HUES64 (cell line): ENCODE results near the gene DYSF.

Experiments used
- H3K27ac ChIP-seq: 2 replicates; pipeline ENCODE4 v1.7.0; 2013; ENCODE audit warnings: low read depth, low read length, inconsistent platforms
- H3K27me3 ChIP-seq: 2 replicates; pipeline ENCODE4 v1.6.1; 2013; ENCODE audit warnings: mild to moderate bottlenecking, low read length; ENCODE audit not compliant: insufficient read depth
- H3K36me3 ChIP-seq: 2 replicates; pipeline ENCODE4 v1.6.1; 2013; ENCODE audit warnings: mild to moderate bottlenecking, low read length; ENCODE audit not compliant: insufficient read depth
- H3K4me1 ChIP-seq: 2 replicates; pipeline ENCODE4 v1.6.1; 2013; ENCODE audit warnings: mild to moderate bottlenecking, low read length, moderate library complexity; ENCODE audit not compliant: insufficient read depth
- H3K4me3 ChIP-seq: 2 replicates; pipeline ENCODE4 v1.5.1; 2013; ENCODE audit warnings: mild to moderate bottlenecking, low read length, moderate library complexity
- H3K9ac ChIP-seq: 2 replicates; pipeline ENCODE4 v1.6.1; 2013; ENCODE audit warnings: mild to moderate bottlenecking, low read depth, low read length
- H3K9me3 ChIP-seq: 2 replicates; pipeline ENCODE4 v1.6.1; 2013; ENCODE audit warnings: low read depth, low read length; ENCODE audit not compliant: insufficient read depth
- WGBS: fragments of 150-250, 120-280 bp; methylation state at CpG from one replicate; pipeline ENCODE4 v1.1.7; 2013; ENCODE audit warnings: missing lambda C conversion rate; 5-methylcytosine and 5-hydroxymethylcytosine counted together

Gene DYSF

DNA sequence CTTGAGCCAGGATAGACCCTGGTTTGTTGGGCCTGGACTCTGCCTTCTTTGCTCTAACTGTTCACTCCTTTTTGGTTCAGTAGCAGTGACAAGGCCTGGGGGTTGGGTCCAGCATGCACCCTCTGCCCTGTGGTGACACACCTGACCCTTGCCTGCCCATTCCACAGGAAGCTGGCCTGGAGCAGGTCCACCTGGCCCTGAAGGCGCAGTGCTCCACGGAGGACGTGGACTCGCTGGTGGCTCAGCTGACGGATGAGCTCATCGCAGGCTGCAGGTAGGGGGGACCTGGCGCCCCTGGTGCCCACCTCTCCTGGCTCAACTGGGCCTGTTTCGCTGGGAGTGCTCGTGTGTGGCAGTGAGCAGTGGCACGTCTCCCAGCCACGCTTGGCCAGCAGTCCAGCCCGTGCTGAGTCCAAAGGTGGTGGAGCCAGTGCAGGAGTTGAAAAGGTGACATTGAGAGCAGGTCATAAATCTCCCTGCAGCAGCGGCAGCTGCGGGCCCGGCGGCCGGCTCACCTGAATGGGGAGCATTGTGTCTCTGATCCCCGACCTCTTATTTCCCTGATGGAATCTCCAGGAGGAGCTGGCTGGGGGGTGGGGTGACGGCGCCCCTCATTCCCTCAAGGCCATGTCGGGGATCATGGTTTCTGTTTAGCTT is 102.6 kb downstream of the DYSF start:
- Histone ChIP-seq H3K36me3 (no peaks in the 10 kb centered on the region), H3K27ac (no peak overlapping the region), H3K4me1 (no peaks in the 10 kb centered on the region), H3K4me3 (no peak overlapping the region), H3K27me3 (no peaks in the 10 kb centered on the region), H3K9me3 (no peaks in the 10 kb centered on the region), H3K9ac (no peak overlapping the region)
- WGBS: 95% methylated on average over 21 of the region's 21 CpGs

DNA sequence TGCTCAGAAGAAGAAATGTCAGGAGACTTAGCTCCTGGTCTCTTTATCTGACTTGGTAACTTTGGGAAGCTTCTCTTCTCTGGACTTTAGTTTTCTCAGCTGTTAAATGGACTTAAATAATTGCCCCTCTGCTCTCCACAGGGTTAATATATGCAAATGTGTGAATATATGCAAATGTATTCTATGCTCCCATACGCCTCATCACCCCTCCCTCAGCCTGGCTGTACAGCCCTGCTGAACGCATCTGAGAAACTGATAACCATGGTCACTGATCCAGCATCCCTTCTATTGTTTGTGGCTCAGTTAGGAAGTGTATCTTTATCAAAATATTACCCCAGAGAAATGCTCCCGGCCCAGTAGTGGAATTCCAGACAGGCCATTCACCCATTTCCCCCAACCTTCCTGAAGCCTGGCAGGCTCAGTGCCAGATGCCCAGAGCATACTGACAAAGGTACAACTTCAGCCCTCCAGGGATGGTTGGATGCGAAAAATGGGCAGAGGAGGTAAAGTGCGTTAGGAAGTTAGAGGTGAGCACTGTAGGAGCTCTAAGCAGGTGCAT is 103.4 kb downstream of the DYSF start:
- Histone ChIP-seq H3K4me1 (no peaks in the 10 kb centered on the region), H3K9ac (no peak overlapping the region), H3K27ac (no peak overlapping the region), H3K36me3 (no peaks in the 10 kb centered on the region), H3K9me3 (no peaks in the 10 kb centered on the region), H3K27me3 (no peaks in the 10 kb centered on the region), H3K4me3 (no peak overlapping the region)
- WGBS: 87% methylated on average over 4 of the region's 5 CpGs

DNA sequence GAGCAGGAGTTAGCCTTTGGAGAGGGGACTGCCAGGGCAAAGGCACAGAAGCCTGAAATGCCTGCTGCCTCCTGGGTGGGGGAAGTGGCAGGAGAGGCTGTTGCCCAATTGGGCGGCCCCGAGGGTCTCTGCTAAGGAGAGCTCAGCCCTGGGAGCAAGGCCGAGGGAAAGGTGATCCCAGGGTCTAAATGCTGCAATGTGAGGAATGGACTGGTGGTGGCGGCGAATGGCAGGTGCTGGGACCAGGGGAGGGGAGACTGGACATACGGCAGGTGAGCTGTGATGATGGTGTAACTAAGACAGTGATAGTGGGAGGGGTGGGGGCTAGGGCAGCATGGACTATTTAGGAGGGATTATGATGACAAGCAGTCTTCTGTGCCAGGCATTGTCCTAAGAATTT is 104.0 kb downstream of the DYSF start:
- Histone ChIP-seq H3K4me1 (no peaks in the 10 kb centered on the region), H3K36me3 (no peaks in the 10 kb centered on the region), H3K9ac (no peak overlapping the region), H3K9me3 (no peaks in the 10 kb centered on the region), H3K4me3 (no peak overlapping the region), H3K27me3 (no peaks in the 10 kb centered on the region), H3K27ac (no peak overlapping the region)
- WGBS: 86% methylated on average over 6 of the region's 6 CpGs

DNA sequence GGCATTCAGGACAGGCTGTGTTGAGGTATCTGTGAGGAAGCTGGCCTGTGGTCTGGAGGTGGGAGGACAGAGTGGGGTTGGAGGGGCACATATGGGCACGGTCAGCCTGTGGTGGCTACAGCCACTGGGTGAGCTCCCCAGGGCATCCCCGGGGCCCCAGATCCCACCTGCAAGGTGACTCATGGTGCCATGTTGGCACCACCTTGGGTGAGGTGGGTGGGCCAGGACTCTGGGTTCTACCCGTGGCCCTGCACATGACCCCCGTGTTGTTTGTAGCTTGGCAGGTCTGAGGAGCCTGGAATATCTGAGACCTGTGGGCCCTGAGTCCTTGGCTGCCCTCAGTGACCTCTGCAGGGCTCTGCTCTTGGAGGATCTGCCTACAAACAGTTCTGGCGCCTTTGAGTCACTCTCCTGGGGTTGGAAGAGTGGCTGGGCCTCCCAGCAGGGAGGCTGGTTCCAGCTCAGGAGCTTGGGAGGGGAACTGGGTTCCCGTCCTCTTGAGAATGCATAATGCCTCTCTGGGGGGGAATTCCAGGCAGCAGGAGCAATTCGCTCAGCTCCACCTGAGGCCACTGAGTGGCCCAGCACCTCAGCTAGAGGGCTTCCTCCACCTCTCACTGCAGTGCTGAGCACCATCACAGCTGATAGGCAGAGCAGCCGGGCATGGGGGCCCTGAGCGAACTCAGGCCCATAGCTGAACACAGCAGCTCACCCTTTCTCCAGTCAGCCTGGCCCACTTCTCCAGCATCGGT is 105.1 kb downstream of the DYSF start:
- Histone ChIP-seq H3K9ac (no peak overlapping the region), H3K27ac (no peak overlapping the region), H3K4me3 (no peak overlapping the region), H3K27me3 (no peaks in the 10 kb centered on the region), H3K4me1 (no peaks in the 10 kb centered on the region), H3K36me3 (no peaks in the 10 kb centered on the region), H3K9me3 (no peaks in the 10 kb centered on the region)
- 82% methylated on average over 10 of the region's 10 CpGs for WGBS

DNA sequence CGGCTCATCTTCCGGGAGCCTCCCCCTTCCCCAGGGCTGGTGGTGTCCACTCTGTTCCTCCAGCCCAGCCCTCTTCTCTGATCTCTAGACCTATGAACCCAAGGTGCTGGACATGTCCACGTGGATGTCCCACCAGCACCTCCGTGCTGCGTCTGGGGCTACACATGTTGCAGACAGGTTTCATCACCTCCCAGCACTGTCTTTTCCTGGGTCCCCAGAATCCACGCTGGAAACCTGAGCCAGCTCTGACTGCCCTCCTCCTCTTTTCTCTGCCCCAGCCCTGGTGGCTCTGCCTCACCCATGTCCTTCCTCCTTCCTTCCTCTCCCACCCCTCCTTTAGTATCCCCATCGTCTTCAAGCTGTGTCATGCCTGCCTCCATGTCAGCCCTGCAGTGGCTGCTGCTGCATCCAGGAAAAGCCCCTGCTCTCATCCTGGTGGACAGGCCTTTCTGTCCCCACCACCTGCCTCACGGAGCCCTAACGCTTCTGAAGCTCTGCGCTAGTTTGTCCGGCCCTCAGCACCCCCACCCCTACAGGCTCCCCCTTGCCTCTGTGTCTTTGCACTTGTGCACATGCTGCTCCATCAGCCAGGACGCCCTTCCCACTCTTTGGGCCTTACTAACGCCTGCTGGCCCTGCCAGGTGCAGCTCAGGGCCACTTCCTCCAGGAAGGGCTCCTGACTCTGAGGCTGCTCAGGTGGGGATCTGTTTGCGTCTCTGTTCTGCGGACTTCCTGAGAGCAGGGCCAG is 105.9 kb downstream of the DYSF start:
- Histone ChIP-seq H3K36me3 (no peaks in the 10 kb centered on the region), H3K4me3 (no peak overlapping the region), H3K9me3 (no peaks in the 10 kb centered on the region), H3K27ac (no peak overlapping the region), H3K27me3 (no peaks in the 10 kb centered on the region), H3K9ac (no peak overlapping the region), H3K4me1 (no peaks in the 10 kb centered on the region)
- WGBS: 93% methylated on average over 15 of the region's 15 CpGs

DNA sequence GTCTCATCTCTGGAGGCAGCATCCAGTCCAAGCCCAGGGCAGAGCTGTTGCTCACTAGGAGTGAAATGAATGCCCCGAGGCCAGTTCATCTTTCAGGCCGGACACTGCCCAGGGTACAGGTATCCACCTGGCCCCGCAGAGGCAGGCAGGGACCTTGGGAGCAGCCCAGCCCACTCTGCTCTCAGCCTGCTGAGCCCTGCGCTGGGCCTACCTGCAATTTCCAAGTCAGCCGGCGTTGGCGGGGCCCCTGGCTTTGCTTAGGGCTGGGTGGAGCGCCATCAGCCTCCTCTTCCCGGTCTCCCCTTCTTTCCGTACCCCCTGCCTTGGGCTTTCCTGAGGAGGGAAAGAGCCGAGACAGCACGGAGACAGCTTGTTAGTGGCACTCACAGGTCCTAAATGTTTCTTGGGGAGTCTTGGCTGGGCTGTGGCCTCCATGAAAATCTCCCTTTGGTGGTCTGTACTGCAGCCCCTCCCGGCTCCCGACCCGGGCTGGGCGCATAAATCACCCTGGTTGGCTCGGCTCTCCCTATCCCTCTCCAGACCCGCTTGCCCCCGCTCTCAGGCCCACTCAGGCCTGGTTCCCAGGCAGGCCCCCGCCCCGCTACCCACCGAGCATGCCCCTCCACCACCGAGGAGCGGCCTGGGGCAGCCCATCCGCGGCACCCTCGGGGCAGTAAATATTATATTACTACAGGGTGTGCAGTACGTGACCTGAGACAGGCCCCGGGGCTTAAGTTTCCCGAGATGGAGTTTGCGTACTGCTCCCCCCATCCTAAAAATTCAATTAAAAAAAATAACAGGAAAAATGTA is 106.7 kb downstream of the DYSF start:
- Histone ChIP-seq H3K9me3 (no peaks in the 10 kb centered on the region), H3K9ac (no peak overlapping the region), H3K4me1 (no peaks in the 10 kb centered on the region), H3K27me3 (no peaks in the 10 kb centered on the region), H3K27ac (no peak overlapping the region), H3K36me3 (no peaks in the 10 kb centered on the region), H3K4me3 (no peak overlapping the region)
- 87% methylated on average over 31 of the region's 31 CpGs for WGBS

DNA sequence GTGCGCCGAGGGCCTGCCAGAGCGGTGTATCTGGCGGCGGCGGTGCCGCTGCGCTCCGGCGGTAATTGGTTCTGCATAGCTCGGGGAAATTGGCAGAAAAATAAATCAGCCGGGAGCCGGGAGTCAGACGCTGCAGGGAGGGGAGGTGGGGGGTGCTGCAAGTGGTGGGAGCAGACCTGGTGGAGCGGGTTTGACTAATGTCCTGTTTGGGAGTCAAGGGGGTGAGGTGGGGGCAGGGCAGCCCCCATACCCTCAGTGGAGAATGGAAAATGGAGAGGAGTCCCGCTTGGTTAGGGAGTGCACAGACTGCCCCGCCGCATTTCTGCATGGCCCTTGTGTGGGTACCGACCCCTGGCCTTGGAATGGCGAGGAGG is 107.3 kb downstream of the DYSF start:
- no peak overlapping the region for H3K9ac ChIP-seq
- H3K27ac ChIP-seq: no peak overlapping the region
- no peak overlapping the region for H3K4me3 ChIP-seq
- no peaks in the 10 kb centered on the region for H3K36me3 ChIP-seq
- H3K9me3 ChIP-seq: no peaks in the 10 kb centered on the region
- 91% methylated on average over 20 of the region's 20 CpGs for WGBS
- no peaks in the 10 kb centered on the region for H3K27me3 ChIP-seq
- no peaks in the 10 kb centered on the region for H3K4me1 ChIP-seq

DNA sequence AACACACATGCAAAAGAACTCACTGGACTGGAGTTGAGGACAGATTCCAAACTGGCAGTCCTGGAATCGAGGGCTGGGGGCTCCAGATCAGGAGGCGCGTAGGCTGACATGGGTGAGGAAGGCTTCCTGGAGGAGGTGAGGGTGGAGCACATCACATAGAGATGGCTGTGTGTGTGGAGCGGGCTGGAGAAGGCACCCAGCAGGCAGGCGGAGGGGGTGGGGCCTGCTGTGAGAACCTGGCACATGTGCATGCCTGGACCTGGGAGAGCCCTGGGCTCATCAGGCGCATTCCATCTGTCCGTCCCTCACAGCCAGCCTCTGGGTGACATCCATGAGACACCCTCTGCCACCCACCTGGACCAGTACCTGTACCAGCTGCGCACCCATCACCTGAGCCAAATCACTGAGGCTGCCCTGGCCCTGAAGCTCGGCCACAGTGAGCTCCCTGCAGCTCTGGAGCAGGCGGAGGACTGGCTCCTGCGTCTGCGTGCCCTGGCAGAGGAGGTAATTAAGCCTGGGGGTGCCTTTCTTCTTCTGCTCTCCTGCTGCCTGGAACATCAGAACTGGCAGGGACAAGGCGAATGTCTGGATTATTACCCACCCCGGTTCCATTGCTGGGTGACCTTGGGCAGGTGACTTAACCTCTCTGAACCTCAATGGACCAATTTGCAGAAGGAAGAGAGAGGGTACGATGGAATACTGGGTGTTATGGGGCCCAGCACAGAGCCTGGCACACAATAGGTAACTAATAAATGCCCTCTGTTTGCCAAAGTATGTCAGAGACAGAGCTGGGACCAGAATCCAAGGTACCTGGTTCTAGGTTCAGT is 108.3 kb downstream of the DYSF start:
- Histone ChIP-seq H3K9me3 (no peaks in the 10 kb centered on the region), H3K4me1 (no peaks in the 10 kb centered on the region), H3K27me3 (no peaks in the 10 kb centered on the region), H3K27ac (no peak overlapping the region), H3K36me3 (no peaks in the 10 kb centered on the region), H3K4me3 (no peak overlapping the region), H3K9ac (no peak overlapping the region)
- WGBS: 90% methylated on average over 15 of the region's 15 CpGs

DNA sequence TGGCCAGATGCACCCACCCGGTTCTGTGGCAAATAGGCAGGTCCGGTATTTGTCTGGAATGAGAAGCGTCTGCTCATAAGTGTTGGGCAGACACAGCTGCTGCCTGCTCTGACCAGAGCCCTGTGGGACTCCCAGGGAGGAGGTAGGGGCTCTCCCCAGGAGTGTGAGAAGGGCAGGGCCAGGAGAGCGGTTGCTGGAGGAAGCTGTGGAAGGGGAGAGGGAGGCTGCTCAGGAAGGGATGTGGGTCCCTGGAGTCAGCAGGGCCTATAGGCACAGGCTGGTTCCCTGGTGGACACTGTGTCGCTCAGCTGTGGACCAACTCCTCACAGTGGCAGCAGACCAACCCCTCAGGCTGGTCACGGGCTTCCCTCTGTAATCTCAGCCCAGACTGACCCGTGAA is 109.2 kb downstream of the DYSF start:
- no peak overlapping the region for H3K27ac ChIP-seq
- H3K4me3 ChIP-seq: no peak overlapping the region
- H3K9ac ChIP-seq: no peak overlapping the region
- H3K9me3 ChIP-seq: no peaks in the 10 kb centered on the region
- H3K4me1 ChIP-seq: no peaks in the 10 kb centered on the region
- no peaks in the 10 kb centered on the region for H3K36me3 ChIP-seq
- H3K27me3 ChIP-seq: no peaks in the 10 kb centered on the region
- 76% methylated on average over 7 of the region's 7 CpGs for WGBS

DNA sequence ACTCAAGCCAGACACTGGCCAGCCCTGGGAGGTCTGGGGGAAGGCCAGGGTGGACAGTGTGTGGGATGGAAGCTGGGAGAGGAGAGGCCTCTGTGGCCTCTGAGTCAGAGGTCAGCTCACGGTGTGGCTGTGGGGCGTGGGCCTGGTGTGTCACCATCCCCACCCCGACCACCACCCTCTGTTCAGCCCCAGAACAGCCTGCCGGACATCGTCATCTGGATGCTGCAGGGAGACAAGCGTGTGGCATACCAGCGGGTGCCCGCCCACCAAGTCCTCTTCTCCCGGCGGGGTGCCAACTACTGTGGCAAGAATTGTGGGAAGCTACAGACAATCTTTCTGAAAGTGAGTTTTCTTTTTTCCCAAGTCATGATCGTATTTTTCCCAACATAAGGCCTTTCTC is 110.5 kb downstream of the DYSF start:
- Histone ChIP-seq H3K27ac (no peak overlapping the region), H3K4me3 (no peak overlapping the region), H3K27me3 (no peaks in the 10 kb centered on the region), H3K9ac (no peak overlapping the region), H3K36me3 (no peaks in the 10 kb centered on the region), H3K4me1 (no peaks in the 10 kb centered on the region), H3K9me3 (no peaks in the 10 kb centered on the region)
- WGBS: 95% methylated on average over 10 of the region's 11 CpGs
